ENCODE results near the gene SH3RF3.

GRCh38 chr2:109511168-109511567 lies 382.2 kb downstream of the SH3RF3 start:
- TF ChIP-seq RNF2 (IDR thresholded peaks at IDR 0.05) (no peak), CREB1 (IDR thresholded peaks at IDR 0.05) (no peak), CREB1 (CRISPR knock-in tag; IDR thresholded peaks at IDR 0.05) (no peak), POLR2A (conservative IDR thresholded peaks at IDR 0.05) (no peak), CTCF (IDR thresholded peaks at IDR 0.05 in 2 of 3, conservative IDR thresholded peaks at IDR 0.05 in 1 of 3; ENCODE audit: insufficient read depth in 2 of 3, low read depth in 1 of 3, low read length in 3 of 3) (no peak)
- TF ChIP-seq, protein P1, sequence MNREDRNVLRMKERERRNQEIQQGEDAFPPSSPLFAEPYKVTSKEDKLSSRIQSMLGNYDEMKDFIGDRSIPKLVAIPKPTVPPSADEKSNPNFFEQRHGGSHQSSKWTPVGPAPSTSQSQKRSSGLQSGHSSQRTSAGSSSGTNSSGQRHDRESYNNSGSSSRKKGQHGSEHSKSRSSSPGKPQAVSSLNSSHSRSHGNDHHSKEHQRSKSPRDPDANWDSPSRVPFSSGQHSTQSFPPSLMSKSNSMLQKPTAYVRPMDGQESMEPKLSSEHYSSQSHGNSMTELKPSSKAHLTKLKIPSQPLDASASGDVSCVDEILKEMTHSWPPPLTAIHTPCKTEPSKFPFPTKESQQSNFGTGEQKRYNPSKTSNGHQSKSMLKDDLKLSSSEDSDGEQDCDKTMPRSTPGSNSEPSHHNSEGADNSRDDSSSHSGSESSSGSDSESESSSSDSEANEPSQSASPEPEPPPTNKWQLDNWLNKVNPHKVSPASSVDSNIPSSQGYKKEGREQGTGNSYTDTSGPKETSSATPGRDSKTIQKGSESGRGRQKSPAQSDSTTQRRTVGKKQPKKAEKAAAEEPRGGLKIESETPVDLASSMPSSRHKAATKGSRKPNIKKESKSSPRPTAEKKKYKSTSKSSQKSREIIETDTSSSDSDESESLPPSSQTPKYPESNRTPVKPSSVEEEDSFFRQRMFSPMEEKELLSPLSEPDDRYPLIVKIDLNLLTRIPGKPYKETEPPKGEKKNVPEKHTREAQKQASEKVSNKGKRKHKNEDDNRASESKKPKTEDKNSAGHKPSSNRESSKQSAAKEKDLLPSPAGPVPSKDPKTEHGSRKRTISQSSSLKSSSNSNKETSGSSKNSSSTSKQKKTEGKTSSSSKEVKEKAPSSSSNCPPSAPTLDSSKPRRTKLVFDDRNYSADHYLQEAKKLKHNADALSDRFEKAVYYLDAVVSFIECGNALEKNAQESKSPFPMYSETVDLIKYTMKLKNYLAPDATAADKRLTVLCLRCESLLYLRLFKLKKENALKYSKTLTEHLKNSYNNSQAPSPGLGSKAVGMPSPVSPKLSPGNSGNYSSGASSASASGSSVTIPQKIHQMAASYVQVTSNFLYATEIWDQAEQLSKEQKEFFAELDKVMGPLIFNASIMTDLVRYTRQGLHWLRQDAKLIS (CRISPR knock-in tag; IDR thresholded peaks at IDR 0.05): no peak
- TF ChIP-seq, protein P2, sequence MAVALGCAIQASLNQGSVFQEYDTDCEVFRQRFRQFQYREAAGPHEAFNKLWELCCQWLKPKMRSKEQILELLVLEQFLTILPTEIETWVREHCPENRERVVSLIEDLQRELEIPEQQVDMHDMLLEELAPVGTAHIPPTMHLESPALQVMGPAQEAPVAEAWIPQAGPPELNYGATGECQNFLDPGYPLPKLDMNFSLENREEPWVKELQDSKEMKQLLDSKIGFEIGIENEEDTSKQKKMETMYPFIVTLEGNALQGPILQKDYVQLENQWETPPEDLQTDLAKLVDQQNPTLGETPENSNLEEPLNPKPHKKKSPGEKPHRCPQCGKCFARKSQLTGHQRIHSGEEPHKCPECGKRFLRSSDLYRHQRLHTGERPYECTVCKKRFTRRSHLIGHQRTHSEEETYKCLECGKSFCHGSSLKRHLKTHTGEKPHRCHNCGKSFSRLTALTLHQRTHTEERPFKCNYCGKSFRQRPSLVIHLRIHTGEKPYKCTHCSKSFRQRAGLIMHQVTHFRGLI (CRISPR knock-in tag; IDR thresholded peaks at IDR 0.05): no peak
